RWPE1 (cell line): Measurements from ENCODE around the gene UNC13A.

ENCODE experiments used
- CTCF ChIA-PET: fragments of 350-600 bp; sonication (Branson Sonifier 250); formaldehyde crosslinking; extraction: SDS; loops from one replicate; lab custom pipeline; 2021; lab: Yijun Ruan, JAX
- POLR2A ChIA-PET: fragments of 400-600 bp; formaldehyde crosslinking; extraction: SDS; loops from one replicate; lab custom pipeline; 2020; ENCODE audit warnings: antibody characterized with exemption; ENCODE audit not compliant: low non-redundant PET; lab: Yijun Ruan, JAX
- DNase-seq: peaks from one replicate; pipeline ENCODE4 v3.0.0; 2012; ENCODE audit warnings: low spot score
- H3K27ac ChIP-seq: fragments of 450-650 bp; 2 replicates; pipeline ENCODE4 v1.5.1; 2017
- CTCF ChIP-seq: fragments of 450-650 bp; conservative IDR thresholded peaks from 2 replicates; pipeline ENCODE4 v1.5.1; 2017; ENCODE audit warnings: low read depth, mild to moderate bottlenecking

Gene UNC13A

GRCh38 chr19:17659996-17660395 is 28.2 kb downstream of the UNC13A start:
- POLR2A ChIA-PET, result no interaction called here
- TF ChIP-seq CTCF, result no peak
- DNase-seq, result no peak
- no peak overlapping the region for H3K27ac ChIP-seq
- CTCF ChIA-PET, result interaction anchor here (0.6 to 0.7 kb wide), 2 partner anchors 9 to 210 kb away, joined by 3 to 5 read pairs; no protein-coding TSS in a partner anchor

- H3K27ac ChIP-seq, result no peak overlapping the region
- ChIA-PET CTCF (interaction anchor here (0.7 kb wide), 1 partner anchor 251 kb away, joined by 3 read pairs; no protein-coding TSS in a partner anchor), POLR2A (no interaction called here)
- no peak for DNase-seq
- no peak for TF ChIP-seq CTCF
Measured at GRCh38 chr19:17658666-17659065, 29.5 kb downstream of the UNC13A start.

GRCh38 chr19:17658240-17658639 is 29.9 kb downstream of the UNC13A start:
- ChIA-PET CTCF (interaction anchor here (0.7 kb wide), 1 partner anchor 251 kb away, joined by 3 read pairs; no protein-coding TSS in a partner anchor), POLR2A (no interaction called here)
- TF ChIP-seq CTCF, result no peak
- no peak for DNase-seq
- H3K27ac ChIP-seq, result no peak overlapping the region

GRCh38 chr19:17656970-17657369 is 31.2 kb downstream of the UNC13A start:
- no peak for DNase-seq
- ChIA-PET CTCF (no interaction called here), POLR2A (no interaction called here)
- no peak overlapping the region for H3K27ac ChIP-seq
- no peak for TF ChIP-seq CTCF

GRCh38 chr19:17655751-17656472 is 32.2 kb downstream of the UNC13A start:
- H3K27ac ChIP-seq, result peak overlapping the region; percentile 68
- ChIA-PET CTCF (interaction anchor here (0.6 kb wide), 1 partner anchor 436 kb away, joined by 3 read pairs; no protein-coding TSS in a partner anchor), POLR2A (no interaction called here)
- DNase-seq, result no peak
- TF ChIP-seq CTCF, result no peak

- ChIA-PET POLR2A (no interaction called here), CTCF (interaction anchor here (0.6 kb wide), 1 partner anchor 435 kb away, joined by 3 read pairs; no protein-coding TSS in a partner anchor)
- H3K27ac ChIP-seq, result peak overlapping the region; percentile 68
- DNase-seq, result peak; percentile 71
- TF ChIP-seq CTCF, result no peak
Measured at GRCh38 chr19:17654993-17655392, 33.2 kb downstream of the UNC13A start.
